ENCODE measurements around the gene MDFI.

The MDFI gene

DNA sequence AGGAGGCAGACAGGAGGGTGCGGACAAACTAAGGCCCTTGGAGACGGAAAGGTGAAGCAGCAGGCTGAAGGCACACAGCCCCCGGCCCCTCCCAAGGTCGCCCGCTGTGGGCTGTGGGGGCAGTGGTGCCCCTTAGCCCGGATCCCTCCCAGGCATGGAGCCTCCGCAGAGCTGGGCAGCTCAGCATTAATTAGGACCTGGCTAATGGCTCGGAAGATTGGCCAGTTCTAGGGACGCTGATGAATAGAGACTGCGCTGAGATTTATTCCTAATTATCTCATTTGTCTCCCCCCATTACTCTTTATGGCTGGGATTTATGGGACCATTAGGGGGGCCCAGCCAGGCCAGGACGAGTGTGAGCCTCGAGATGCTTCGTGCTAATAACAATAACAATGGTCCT lies 20.4 kb downstream of the MDFI start:
- DNase-seq (ENCODE audit: low read depth), result no peak
- no peak overlapping the region for H3K4me3 ChIP-seq (ENCODE audit: low read length)
- TF ChIP-seq, protein P1, sequence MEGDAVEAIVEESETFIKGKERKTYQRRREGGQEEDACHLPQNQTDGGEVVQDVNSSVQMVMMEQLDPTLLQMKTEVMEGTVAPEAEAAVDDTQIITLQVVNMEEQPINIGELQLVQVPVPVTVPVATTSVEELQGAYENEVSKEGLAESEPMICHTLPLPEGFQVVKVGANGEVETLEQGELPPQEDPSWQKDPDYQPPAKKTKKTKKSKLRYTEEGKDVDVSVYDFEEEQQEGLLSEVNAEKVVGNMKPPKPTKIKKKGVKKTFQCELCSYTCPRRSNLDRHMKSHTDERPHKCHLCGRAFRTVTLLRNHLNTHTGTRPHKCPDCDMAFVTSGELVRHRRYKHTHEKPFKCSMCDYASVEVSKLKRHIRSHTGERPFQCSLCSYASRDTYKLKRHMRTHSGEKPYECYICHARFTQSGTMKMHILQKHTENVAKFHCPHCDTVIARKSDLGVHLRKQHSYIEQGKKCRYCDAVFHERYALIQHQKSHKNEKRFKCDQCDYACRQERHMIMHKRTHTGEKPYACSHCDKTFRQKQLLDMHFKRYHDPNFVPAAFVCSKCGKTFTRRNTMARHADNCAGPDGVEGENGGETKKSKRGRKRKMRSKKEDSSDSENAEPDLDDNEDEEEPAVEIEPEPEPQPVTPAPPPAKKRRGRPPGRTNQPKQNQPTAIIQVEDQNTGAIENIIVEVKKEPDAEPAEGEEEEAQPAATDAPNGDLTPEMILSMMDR (conservative IDR thresholded peaks at IDR 0.05; ENCODE audit: low read depth, low read length), result no peak

DNA sequence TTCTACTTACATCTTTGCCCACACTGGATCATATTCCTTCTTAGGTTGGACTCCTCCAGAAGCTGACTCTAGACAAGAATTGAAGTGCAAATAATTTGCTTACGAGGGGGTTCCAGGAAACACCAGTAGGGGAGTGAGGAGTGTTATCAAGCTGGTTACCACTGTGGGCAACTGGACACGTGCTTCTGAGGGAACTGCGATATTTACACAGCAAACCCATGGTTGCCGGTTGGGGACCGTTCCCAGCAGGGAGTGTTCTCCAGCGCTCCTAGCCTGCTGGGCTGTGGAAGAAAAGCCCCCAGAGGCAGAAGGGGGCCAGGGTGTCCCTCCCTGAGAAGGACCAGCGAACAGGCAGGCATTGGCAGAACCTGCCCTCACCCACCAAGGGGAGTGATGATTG lies 21.7 kb downstream of the MDFI start:
- DNase-seq (ENCODE audit: low read depth), result no peak
- H3K4me3 ChIP-seq (ENCODE audit: low read length), result no peak overlapping the region
- TF ChIP-seq, protein P1 (conservative IDR thresholded peaks at IDR 0.05; ENCODE audit: low read depth, low read length), result no peak

DNA sequence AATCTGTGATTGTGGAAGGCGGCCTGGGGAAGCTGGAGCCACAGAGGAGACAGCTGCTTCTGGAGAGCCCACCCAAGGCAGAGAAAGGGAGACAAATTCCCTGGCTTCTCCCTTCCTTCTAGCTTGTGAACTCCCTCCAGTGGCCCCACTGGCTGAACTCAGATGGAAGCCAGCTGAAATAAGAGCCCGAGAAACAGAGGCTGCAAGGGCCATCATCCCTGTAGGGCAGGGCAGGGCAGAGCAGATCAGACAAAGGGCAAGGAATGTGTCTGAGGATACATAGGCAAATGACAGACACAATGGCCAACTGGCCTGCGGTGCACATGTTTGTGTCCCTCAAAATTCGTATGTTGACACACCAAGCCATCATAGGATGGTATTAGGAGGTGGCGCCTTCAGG lies 25.3 kb downstream of the MDFI start:
- no peak overlapping the region for H3K4me3 ChIP-seq (ENCODE audit: low read length)
- TF ChIP-seq, protein P1 (conservative IDR thresholded peaks at IDR 0.05; ENCODE audit: low read depth, low read length), result no peak
- no peak for DNase-seq (ENCODE audit: low read depth)

DNA sequence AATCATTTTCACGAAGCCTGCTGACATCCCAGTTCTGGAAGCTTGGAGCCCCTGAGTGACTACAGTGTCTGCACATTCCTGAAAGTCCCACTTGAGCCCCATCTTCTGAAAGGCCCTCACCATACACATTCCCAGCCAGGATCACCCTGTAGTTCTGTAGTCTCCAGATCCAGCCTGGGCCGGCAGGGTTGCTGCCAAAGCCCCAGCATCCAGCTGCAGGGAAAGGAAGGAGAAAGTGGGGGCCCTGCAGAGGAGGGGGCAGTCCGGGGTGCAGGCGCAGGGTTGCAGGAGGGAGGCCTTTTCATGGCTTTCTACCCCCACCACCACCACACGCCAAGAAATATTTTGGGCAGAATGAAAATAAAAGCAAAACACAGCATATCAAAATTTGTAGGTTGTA lies 26.0 kb downstream of the MDFI start:
- TF ChIP-seq, protein P1 (conservative IDR thresholded peaks at IDR 0.05; ENCODE audit: low read depth, low read length), result no peak
- no peak for DNase-seq (ENCODE audit: low read depth)

DNA sequence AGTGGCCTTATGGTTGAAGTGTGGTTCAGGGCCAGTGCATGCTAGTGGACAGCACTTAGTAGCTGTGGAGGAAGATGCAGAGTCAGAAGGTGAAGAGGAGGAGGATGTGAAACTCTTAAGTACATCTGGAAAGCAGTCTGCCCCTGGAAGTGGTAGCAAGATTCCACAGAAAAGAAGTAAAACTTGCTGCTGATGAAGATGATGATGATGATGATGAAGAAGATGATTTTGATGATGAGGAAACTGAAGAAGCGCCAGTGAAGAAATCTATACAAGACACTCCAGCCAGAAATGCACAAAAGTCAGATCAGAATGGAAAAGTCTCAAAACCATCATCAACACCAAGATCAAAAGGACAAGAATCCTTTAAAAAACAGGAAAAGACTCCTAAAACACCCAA lies 28.9 kb downstream of the MDFI start:
- TF ChIP-seq, protein P1 (conservative IDR thresholded peaks at IDR 0.05; ENCODE audit: low read depth, low read length), result no peak
- no peak overlapping the region for H3K4me3 ChIP-seq (ENCODE audit: low read length)
- no peak for DNase-seq (ENCODE audit: low read depth)

More for the DNA sequence above, 26.0 kb downstream of the MDFI start:
- no peak overlapping the region for H3K4me3 ChIP-seq (ENCODE audit: low read length)

DNA sequence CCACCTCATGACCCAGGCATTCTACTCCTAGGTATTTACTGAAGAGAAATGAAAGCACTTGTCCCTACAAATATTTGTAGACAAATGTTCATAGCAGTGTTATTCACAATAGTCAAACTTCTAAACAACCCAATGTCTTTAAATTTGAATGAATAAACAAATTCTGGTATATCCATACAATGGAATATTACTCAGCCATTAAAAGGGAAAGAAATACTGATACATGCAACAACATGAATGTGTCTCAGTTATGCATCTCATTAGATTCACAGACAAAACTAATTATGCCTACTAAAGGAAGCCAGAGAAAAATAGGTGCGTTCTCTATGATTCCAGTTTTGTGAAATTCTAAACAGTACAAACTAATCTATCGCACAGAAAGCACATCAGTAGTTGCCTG lies 30.7 kb downstream of the MDFI start:
- no peak for DNase-seq (ENCODE audit: low read depth)
- no peak overlapping the region for H3K4me3 ChIP-seq (ENCODE audit: low read length)
- TF ChIP-seq, protein P1 (conservative IDR thresholded peaks at IDR 0.05; ENCODE audit: low read depth, low read length), result no peak

DNA sequence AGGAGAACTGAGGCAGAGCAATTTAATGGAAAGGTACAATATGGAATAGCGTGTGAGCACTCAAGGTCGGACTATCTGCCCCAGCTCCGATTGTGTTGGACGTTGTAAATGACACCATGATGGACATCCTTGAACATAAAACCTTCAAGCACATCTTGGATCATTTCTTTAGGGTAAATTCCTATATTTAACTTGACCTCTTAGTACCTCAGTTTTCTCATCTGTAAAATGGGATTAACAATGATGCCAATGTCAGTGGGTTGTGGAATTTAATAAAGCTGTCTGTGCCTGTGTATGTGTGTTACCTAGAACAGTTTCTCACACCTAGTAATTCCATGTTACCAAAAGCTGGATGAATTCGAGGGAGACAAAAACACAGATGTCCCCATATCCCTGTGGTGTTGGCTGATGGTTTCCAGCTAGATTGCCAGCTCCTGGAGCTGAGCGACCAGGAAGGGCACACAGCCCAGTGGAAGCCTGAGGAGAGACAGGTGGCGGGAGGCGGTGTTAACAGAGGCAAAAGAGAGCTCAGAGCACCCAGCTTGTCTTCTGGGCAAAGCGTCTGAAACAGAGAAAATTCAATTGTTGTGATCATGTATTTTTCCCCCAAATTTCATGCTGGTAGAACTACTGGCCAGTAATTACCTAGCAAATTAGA lies 32.6 kb downstream of the MDFI start:
- DNase-seq (ENCODE audit: low read depth), result no peak
- H3K4me3 ChIP-seq (ENCODE audit: low read length), result no peak overlapping the region
- TF ChIP-seq, protein P1 (conservative IDR thresholded peaks at IDR 0.05; ENCODE audit: low read depth, low read length), result no peak
